ENCODE measurements around the gene LRRC1. TPM values are rescaled to one million over a fixed set of nuclear protein-coding genes. Genes with fewer than 3 reads are reported as not detected.

LRRC1 gene
- total and polyA plus RNA-seq, 10 of the 15 experiments (the other 5 are each of a cell fraction or from before 2014, with no cell fraction given) = 0.35 to 9.3 (median 0.63) TPM

DNA sequence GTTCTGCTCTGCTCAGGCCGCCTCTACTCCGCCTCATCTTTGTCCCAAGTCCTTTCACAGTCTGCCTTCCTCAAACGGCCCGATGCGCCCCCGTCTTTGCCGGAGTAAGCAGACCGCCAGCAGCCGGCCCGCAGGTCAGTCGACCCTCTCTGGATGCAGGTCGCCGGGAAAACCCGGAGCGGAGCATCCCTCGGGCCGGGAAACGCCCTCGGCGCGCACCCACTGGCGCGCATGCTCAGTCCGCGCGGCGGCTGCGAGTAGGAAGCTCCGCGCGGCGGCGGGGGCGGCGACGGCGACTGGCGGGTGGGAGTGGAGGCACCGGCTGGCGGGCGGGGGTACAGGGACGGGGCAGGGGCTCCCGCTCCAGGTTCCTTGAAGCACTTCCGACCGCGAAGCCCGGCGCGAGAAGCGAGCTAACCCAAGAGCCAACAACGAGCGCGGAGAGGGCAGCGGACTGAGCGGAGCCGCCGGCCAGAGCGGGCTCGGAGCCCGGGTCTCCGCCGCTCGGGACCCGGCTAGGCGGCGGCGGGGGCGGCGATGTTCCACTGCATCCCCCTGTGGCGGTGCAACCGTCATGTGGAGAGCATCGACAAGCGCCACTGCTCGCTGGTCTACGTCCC lies at the start of gene LRRC1 (continued):
- TF ChIP-seq NFXL1 (IDR thresholded peaks at IDR 0.05; ENCODE audit: borderline replicate concordance) = no peak
- no peak for TF ChIP-seq NFIC (IDR thresholded peaks at IDR 0.05; ENCODE audit: low read depth, low read length)
- peak in 1 of 2 experiments; percentile 71; a peak in 2 of 3 replicates for TF ChIP-seq EGR1 (IDR thresholded peaks at IDR 0.05; ENCODE audit: borderline replicate concordance in 1 of 2, low read depth in 2 of 2, low read length in 2 of 2)
- TF ChIP-seq, protein P1, sequence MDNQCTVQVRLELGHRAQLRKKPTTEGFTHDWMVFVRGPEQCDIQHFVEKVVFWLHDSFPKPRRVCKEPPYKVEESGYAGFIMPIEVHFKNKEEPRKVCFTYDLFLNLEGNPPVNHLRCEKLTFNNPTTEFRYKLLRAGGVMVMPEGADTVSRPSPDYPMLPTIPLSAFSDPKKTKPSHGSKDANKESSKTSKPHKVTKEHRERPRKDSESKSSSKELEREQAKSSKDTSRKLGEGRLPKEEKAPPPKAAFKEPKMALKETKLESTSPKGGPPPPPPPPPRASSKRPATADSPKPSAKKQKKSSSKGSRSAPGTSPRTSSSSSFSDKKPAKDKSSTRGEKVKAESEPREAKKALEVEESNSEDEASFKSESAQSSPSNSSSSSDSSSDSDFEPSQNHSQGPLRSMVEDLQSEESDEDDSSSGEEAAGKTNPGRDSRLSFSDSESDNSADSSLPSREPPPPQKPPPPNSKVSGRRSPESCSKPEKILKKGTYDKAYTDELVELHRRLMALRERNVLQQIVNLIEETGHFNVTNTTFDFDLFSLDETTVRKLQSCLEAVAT (IDR thresholded peaks at IDR 0.05) = no peak
- peak; percentile 38; the same call in 1 of the 2 replicates for TF ChIP-seq NRF1 (conservative IDR thresholded peaks at IDR 0.05; ENCODE audit: low read depth, low read length)
- no peak for TF ChIP-seq ZNF24 (IDR thresholded peaks at IDR 0.05)
- no peak for TF ChIP-seq RUNX3 (IDR thresholded peaks at IDR 0.05; ENCODE audit: low read length)
- no peak; the same call in 1 of the 2 replicates for TF ChIP-seq HCFC1 (IDR thresholded peaks at IDR 0.05; ENCODE audit: low read length)
- TF ChIP-seq, protein P2, sequence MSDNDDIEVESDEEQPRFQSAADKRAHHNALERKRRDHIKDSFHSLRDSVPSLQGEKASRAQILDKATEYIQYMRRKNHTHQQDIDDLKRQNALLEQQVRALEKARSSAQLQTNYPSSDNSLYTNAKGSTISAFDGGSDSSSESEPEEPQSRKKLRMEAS (IDR thresholded peaks at IDR 0.05; ENCODE audit: low read depth, low read length) = no peak
- no peak for TF ChIP-seq KDM1A (IDR thresholded peaks at IDR 0.05; ENCODE audit: borderline replicate concordance)
- TF ChIP-seq MEF2A (IDR thresholded peaks at IDR 0.05; ENCODE audit: insufficient read depth, low read depth, low read length) = no peak
- TF ChIP-seq, protein P3, sequence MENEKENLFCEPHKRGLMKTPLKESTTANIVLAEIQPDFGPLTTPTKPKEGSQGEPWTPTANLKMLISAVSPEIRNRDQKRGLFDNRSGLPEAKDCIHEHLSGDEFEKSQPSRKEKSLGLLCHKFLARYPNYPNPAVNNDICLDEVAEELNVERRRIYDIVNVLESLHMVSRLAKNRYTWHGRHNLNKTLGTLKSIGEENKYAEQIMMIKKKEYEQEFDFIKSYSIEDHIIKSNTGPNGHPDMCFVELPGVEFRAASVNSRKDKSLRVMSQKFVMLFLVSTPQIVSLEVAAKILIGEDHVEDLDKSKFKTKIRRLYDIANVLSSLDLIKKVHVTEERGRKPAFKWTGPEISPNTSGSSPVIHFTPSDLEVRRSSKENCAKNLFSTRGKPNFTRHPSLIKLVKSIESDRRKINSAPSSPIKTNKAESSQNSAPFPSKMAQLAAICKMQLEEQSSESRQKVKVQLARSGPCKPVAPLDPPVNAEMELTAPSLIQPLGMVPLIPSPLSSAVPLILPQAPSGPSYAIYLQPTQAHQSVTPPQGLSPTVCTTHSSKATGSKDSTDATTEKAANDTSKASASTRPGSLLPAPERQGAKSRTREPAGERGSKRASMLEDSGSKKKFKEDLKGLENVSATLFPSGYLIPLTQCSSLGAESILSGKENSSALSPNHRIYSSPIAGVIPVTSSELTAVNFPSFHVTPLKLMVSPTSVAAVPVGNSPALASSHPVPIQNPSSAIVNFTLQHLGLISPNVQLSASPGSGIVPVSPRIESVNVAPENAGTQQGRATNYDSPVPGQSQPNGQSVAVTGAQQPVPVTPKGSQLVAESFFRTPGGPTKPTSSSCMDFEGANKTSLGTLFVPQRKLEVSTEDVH (IDR thresholded peaks at IDR 0.05; ENCODE audit: low read depth, partially characterized antibody) = no peak
- TF ChIP-seq CHD1 (IDR thresholded peaks at IDR 0.05; ENCODE audit: low read depth, low read length) = no peak
- no peak for TF ChIP-seq NFYB (IDR thresholded peaks at IDR 0.05; ENCODE audit: insufficient read depth, low read depth, low read length)
- TF ChIP-seq GABPA (IDR thresholded peaks at IDR 0.05; ENCODE audit: low read depth) = no peak
- TF ChIP-seq POLR2A (IDR thresholded peaks at IDR 0.05; ENCODE audit: low read depth, low read length) = peak; percentile 71
- TF ChIP-seq BHLHE40 (IDR thresholded peaks at IDR 0.05; ENCODE audit: borderline replicate concordance in 1 of 2, low read depth in 2 of 2, low read length in 1 of 2) = peak in 1 of 2 experiments; percentile 39; a peak in 2 of 4 replicates
- no peak for TF ChIP-seq SREBF2 (IDR thresholded peaks at IDR 0.05; ENCODE audit: low read length)
- no peak for TF ChIP-seq MYB (IDR thresholded peaks at IDR 0.05; ENCODE audit: borderline replicate concordance, low read depth, low read length)
- 0 out of 2 replicates have a peak, but pooled peaks have one; percentile 74 for TF ChIP-seq RCOR1 (conservative IDR thresholded peaks at IDR 0.05; ENCODE audit: low read depth, low read length)
- TF ChIP-seq, protein P4, sequence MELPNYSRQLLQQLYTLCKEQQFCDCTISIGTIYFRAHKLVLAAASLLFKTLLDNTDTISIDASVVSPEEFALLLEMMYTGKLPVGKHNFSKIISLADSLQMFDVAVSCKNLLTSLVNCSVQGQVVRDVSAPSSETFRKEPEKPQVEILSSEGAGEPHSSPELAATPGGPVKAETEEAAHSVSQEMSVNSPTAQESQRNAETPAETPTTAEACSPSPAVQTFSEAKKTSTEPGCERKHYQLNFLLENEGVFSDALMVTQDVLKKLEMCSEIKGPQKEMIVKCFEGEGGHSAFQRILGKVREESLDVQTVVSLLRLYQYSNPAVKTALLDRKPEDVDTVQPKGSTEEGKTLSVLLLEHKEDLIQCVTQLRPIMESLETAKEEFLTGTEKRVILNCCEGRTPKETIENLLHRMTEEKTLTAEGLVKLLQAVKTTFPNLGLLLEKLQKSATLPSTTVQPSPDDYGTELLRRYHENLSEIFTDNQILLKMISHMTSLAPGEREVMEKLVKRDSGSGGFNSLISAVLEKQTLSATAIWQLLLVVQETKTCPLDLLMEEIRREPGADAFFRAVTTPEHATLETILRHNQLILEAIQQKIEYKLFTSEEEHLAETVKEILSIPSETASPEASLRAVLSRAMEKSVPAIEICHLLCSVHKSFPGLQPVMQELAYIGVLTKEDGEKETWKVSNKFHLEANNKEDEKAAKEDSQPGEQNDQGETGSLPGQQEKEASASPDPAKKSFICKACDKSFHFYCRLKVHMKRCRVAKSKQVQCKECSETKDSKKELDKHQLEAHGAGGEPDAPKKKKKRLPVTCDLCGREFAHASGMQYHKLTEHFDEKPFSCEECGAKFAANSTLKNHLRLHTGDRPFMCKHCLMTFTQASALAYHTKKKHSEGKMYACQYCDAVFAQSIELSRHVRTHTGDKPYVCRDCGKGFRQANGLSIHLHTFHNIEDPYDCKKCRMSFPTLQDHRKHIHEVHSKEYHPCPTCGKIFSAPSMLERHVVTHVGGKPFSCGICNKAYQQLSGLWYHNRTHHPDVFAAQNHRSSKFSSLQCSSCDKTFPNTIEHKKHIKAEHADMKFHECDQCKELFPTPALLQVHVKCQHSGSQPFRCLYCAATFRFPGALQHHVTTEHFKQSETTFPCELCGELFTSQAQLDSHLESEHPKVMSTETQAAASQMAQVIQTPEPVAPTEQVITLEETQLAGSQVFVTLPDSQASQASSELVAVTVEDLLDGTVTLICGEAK (IDR thresholded peaks at IDR 0.05; ENCODE audit: borderline replicate concordance) = peak; percentile 58; the same call in 1 of the 2 replicates
- TF ChIP-seq CHD2 (IDR thresholded peaks at IDR 0.05; ENCODE audit: borderline replicate concordance, low read depth, low read length) = 0 out of 2 replicates have a peak, but pooled peaks have one; percentile 21
- TF ChIP-seq SRF (IDR thresholded peaks at IDR 0.05; ENCODE audit: low read depth in 2 of 2, low read length in 2 of 2) = no peak

Data from GM12878 (cell line).